Measurements from ENCODE around the gene ACADL. TPM values are rescaled to one million over a fixed set of nuclear protein-coding genes. Genes with fewer than 3 reads are reported as not detected.
A peak's percentile ranks its signal among the peaks of the same experiment; 100 is the strongest.

ACADL gene
- 0.17 and 3.8 TPM in 2 replicates for total RNA-seq

GRCh38 chr2:210224941-210225672 is at the start of gene ACADL:
TSS of gene ACADL (minus strand) at chr2:210225447. CDS start at chr2:210225263, 184 bp downstream.
- peak; percentile 37 for DNase-seq (ENCODE audit: low read depth)

DNA sequence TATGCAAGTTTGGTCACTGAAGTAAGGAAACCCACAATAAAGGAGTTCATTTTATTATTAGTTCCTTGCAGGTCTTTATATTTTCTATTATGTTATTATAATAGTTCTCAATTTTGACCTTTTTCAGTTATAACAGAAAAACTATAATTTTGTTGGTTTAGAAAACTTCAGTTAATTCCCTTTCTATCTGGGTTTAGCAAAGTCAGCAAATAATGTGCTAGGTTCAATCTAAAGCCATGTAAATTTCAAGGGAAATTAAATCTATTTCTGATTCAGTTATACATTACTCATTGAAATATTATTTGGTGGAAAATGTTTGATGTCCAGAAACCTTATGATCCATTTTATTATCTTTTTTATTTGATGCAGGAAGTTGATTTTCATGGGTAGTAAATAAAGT is 46.1 kb upstream of the ACADL start:
- DNase-seq (ENCODE audit: low read depth): no peak

DNA sequence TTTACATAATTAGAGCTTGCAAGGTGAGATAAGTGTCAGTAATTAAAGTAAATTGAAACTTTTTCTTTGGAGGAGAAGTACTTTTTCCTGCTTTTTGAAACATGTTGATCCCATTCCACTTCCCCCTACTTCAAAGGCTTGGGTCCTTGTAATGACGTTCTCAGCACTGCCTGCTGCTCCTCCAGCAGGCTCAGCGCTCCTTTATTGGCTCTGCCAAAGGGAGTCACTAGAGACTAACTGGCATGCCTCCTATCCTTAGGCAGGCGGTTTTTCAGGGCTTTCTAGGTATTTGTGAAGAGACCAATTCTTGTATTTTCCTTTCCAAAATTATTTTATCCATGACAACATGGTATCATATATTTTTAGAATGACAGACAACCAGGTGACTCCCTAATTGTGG is 43.9 kb upstream of the ACADL start:
- no peak for DNase-seq (ENCODE audit: low read depth)

DNA sequence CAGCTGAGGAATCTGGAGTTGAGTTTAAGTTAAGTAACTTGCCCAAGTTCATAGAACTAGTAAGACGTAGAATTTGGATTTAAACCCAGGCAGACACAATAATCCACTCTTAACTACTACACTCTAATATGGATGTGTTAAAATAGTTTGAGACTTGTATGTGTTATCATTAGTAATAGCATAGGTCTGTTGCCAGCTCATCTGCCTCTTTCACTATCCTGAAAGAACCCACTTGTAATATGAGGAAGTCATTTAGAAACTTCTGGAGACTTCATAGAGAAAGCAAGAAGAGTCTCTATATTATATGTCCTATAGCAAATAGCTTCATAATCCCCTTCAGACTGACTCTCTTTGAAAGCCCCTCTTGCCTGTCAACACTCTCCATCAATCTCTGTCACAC is 43.0 kb upstream of the ACADL start:
- DNase-seq (ENCODE audit: low read depth): no peak

- DNase-seq (ENCODE audit: low read depth): peak; percentile 55
These were observed 42.5 kb upstream of the ACADL start for GRCh38 chr2:210267698-210268097.

GRCh38 chr2:210264282-210264681 is 39.0 kb upstream of the ACADL start:
- DNase-seq (ENCODE audit: low read depth): no peak

GRCh38 chr2:210263841-210264240 is 38.6 kb upstream of the ACADL start:
- no peak for DNase-seq (ENCODE audit: low read depth)

GRCh38 chr2:210262036-210262435 is 36.8 kb upstream of the ACADL start:
- no peak for DNase-seq (ENCODE audit: low read depth)

GRCh38 chr2:210259687-210260086 is 34.4 kb upstream of the ACADL start:
- DNase-seq (ENCODE audit: low read depth): no peak

- DNase-seq (ENCODE audit: low read depth): peak; percentile 9
These were observed 27.7 kb upstream of the ACADL start for GRCh38 chr2:210252699-210253606.

DNA sequence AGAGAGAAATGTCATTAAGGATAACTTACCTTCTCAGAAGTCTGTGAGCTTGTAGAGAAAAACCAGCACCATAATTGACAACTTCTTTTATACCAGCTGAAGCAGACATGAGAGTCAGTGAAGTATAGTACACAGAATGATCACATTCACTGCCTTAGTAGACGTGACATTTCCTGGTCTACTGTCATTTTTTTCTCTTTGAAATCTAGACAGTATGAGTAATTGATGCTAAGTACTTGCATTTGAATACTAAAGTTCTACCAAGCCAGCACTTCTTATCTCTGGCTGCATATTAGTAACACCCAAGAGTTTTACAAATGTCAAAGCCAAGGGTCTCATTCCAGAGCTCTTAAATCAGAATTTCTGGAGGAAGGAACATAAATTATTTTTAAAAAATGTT is 25.4 kb upstream of the ACADL start:
- no peak for DNase-seq (ENCODE audit: low read depth)

GRCh38 chr2:210233487-210233886 is 8.2 kb upstream of the ACADL start:
- no peak for DNase-seq (ENCODE audit: low read depth)

GRCh38 chr2:210230984-210231383 is 5.7 kb upstream of the ACADL start:
- DNase-seq (ENCODE audit: low read depth): no peak

DNA sequence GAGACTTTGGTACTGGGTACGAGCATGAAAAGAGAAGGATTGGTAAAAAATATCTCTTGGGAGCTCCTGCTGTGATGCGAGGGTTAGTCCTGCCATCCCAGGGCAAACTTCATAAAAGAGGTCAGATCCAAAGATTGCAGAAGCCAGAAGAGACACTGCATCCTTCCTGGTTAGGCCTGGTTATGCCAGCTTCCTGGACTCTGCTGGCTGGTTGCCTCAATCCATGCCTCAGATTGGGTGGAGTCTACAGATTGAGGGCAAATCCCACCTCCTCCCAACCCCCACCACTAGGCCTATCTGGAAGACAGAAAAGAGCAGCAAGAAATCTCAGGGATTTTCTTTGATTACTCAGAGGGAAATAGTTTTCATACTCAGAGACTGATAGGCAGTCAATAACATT is 5.3 kb upstream of the ACADL start:
- DNase-seq (ENCODE audit: low read depth): no peak

DNA sequence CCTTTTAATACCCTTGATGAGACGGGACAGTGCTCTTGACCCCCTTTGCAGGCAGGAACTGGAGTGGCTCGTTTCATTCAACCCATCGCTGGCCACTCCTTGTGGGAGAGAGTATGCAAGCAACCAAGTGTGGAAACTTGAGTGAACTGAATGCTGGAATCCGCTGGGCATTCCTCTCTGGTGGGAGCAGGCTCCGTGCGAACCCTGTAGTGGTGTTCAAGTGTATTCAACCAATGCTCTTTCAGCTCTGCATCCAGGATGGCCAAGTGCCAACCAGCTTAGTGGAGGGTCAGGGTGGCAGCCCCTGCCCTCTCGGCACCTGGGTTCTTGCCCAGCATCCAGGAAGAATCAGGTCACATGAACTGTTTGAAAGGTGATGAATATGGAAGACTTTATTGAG is 3.3 kb upstream of the ACADL start:
- DNase-seq (ENCODE audit: low read depth): no peak

DNA sequence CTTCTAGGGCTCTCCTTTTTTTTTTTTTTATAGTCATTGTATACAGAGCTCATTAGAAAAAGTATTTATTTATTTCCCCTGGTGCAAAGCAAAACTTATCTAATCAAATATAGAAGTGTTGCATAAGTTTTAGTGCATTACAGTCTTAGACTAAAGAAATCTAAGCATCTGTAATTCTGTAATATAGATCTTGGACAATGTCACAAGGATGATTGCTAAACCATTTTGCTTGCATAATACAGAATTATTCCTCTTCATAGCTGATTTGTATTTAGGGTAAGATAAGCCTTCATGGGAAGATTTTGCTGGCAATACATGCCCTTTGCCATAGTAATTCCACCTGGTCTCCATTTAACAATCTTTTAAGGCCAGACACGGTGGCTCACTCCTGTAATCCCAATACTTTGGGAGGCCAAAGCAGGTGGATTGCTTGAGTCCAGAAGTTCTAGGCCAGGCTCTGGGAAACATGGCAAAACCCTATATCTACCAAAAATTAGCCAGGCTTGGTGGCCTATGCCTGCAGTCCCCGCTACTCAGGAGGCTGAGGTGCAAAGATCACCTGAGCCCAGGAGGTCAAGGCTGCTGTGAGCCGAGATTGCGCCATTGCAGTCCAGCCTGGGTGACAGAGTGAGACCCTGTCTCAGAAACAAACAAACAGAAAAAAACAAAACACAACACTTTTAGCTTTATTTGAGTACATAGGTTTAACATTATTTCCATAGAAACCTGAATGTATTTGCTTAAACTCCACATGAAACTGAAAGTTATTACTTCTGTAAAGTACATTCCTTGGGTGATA is 2.2 kb upstream of the ACADL start:
- no peak for DNase-seq (ENCODE audit: low read depth)

- no peak for DNase-seq (ENCODE audit: low read depth)
These were observed 976 bp upstream of the ACADL start for GRCh38 chr2:210226223-210226622.

DNA sequence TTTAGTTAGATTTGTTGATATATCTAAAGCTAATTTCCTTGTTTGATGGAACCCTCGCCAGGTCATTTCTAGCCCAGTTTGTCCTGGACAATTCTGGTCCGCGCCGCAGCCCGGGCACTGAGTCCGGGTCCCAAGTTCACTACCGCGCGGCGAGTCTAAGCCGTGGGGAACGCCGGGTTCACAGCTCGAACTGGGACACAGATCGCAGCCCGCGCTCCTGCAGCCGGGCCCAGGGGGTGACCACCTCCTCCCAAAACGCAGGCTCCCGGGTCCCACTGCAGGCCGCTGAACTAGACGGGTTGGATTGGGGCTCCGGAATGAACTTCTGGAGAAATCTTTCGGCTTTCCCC is 681 bp downstream of the ACADL start:
- no peak for DNase-seq (ENCODE audit: low read depth)

DNA sequence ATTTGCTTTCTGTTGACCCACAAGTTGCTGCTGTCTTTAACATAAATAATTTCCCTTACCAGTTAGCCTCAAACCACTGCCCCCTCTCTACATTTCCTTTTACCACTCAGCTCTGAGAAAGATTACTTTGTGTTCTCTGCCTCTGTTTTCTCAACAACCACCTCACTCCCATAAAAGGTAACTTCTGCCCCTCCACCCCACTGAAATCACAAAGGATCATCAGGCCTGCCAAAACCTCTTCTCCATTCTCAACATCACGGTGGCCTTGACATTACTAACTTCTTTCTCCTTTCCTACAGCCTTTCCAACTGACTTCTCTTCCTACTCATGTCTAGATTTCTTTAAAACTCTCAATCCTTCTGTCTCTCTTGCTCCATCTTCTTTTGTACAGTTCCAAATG is 10.1 kb downstream of the ACADL start:
- no peak for DNase-seq (ENCODE audit: low read depth)

- DNase-seq (ENCODE audit: low read depth): no peak
These were observed 15.1 kb downstream of the ACADL start for GRCh38 chr2:210210185-210210584.

DNA sequence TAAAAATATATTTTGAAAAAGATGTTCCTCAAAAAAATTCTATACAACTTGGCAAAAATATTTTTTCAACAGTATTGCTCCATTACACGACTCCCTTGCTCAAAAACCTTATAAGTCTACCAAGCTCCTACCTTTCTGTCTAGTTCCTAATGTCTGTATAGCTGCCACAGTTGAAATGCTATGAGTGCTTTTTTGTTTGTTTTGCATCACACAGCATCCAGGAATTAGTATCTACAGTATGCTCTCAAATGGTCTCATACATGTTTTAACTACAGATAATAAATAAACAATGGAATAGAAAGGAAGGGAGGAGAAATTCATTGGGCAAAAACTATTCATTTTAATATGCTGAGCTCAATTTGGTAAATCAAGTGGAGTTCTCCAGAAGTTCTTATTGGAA is 17.3 kb downstream of the ACADL start:
- no peak for DNase-seq (ENCODE audit: low read depth)

DNA sequence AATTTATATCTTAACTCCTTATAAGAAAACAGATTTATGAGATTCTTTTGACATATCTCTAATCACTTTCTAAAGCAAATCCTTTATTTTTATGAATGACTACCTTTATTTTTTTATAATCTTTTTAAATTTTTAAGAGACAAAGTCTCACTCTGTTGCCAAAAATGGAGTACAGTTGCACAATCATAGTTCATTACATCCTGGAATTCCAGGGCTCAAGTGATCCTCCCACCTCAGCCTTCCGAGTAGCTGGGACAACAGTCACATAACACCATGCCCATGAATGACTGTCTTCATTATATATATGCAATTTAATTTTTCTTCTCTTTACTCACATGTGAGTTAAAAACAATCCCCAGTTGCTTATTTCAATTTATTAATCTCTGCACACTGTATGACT is 21.7 kb downstream of the ACADL start:
- no peak for DNase-seq (ENCODE audit: low read depth)

All from renal cortical epithelial cell (primary cell).